HEK293 (cell line): ENCODE measurements around the gene CEP85.

Experiments
- KLF7 ChIP-seq: fragments of 450-650 bp; formaldehyde crosslinking; IDR thresholded peaks from 2 replicates; pipeline ENCODE4 v1.5.1; 2016; ENCODE audit warnings: missing biosample characterization, missing genetic modification characterization, borderline replicate concordance
- REPIN1 ChIP-seq: fragments of 450-650 bp; formaldehyde crosslinking; IDR thresholded peaks from 2 replicates; pipeline ENCODE4 v1.5.1; 2017; ENCODE audit warnings: missing biosample characterization, missing genetic modification characterization, low read depth
- ZBTB21 ChIP-seq: fragments of 450-650 bp; formaldehyde crosslinking; IDR thresholded peaks from 2 replicates; pipeline ENCODE4 v1.5.1; 2017; ENCODE audit warnings: missing biosample characterization, missing genetic modification characterization
- ZNF48 ChIP-seq: fragments of 450-650 bp; formaldehyde crosslinking; IDR thresholded peaks from 2 replicates; pipeline ENCODE4 v1.5.1; 2016; ENCODE audit warnings: missing biosample characterization, missing genetic modification characterization
- ZNF621 ChIP-seq: fragments of 450-650 bp; formaldehyde crosslinking; IDR thresholded peaks from 2 replicates; pipeline ENCODE4 v1.5.1; 2017; ENCODE audit warnings: missing biosample characterization, missing genetic modification characterization
- ZNF626 ChIP-seq: fragments of 450-650 bp; sonication (Bioruptor Pico); formaldehyde crosslinking; IDR thresholded peaks from 2 replicates; pipeline ENCODE4 v1.5.1; 2018; ENCODE audit warnings: missing biosample characterization, missing genetic modification characterization, inconsistent platforms
- TF ChIP-seq, protein P1 (sequence below): fragments of 450-650 bp; formaldehyde crosslinking; IDR thresholded peaks from 2 replicates; pipeline ENCODE4 v1.5.1; 2016; ENCODE audit warnings: missing biosample characterization, missing genetic modification characterization
- TF ChIP-seq, protein P2 (sequence below): fragments of 450-650 bp; formaldehyde crosslinking; IDR thresholded peaks from 2 replicates; pipeline ENCODE4 v1.5.1; 2016; ENCODE audit warnings: missing biosample characterization, missing genetic modification characterization
- TF ChIP-seq, protein P3 (sequence below): fragments of 450-650 bp; formaldehyde crosslinking; IDR thresholded peaks from 2 replicates; pipeline ENCODE4 v1.5.1; 2016; ENCODE audit warnings: missing biosample characterization, missing genetic modification characterization
- TF ChIP-seq, protein P4 (sequence below): fragments of 450-650 bp; formaldehyde crosslinking; IDR thresholded peaks from 2 replicates; pipeline ENCODE4 v1.5.1; 2016; ENCODE audit warnings: missing biosample characterization, missing genetic modification characterization
- TF ChIP-seq, protein P5 (sequence below): fragments of 450-650 bp; formaldehyde crosslinking; IDR thresholded peaks from 2 replicates; pipeline ENCODE4 v1.5.1; 2017; ENCODE audit warnings: missing biosample characterization, missing genetic modification characterization

DNA sequence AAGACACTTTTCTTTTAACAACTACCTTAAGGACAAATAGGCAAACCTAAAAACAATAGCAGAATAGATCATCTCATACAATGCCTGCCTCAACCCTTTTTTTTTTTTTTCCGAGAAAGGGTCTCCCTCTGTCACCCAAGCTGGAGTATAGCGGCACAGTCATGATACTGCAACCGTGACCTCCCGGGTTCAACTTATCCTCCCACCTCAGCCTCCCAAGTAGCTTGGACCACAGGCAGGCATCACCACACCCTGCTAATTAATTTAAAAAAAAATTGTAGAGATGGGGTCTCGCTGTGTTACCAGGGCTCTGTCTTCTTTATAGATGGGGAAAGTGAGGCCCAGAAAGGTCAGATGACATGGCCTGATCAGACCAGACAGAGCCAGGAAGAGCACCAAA, 53.8 kb downstream of the CEP85 start:
- no peak for TF ChIP-seq ZBTB21 (tag by site-specific recombination)
- TF ChIP-seq REPIN1 (tag by site-specific recombination): no peak
- TF ChIP-seq, protein P1, sequence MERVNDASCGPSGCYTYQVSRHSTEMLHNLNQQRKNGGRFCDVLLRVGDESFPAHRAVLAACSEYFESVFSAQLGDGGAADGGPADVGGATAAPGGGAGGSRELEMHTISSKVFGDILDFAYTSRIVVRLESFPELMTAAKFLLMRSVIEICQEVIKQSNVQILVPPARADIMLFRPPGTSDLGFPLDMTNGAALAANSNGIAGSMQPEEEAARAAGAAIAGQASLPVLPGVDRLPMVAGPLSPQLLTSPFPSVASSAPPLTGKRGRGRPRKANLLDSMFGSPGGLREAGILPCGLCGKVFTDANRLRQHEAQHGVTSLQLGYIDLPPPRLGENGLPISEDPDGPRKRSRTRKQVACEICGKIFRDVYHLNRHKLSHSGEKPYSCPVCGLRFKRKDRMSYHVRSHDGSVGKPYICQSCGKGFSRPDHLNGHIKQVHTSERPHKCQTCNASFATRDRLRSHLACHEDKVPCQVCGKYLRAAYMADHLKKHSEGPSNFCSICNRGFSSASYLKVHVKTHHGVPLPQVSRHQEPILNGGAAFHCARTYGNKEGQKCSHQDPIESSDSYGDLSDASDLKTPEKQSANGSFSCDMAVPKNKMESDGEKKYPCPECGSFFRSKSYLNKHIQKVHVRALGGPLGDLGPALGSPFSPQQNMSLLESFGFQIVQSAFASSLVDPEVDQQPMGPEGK: no peak
- TF ChIP-seq, protein P2, sequence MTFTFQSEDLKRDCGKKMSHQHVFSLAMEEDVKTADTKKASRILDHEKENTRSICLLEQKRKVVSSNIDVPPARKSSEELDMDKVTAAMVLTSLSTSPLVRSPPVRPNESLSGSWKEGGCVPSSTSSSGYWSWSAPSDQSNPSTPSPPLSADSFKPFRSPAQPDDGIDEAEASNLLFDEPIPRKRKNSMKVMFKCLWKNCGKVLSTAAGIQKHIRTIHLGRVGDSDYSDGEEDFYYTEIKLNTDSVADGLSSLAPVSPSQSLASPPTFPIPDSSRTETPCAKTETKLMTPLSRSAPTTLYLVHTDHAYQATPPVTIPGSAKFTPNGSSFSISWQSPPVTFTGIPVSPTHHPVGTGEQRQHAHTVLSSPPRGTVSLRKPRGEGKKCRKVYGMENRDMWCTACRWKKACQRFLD (tag by site-specific recombination): no peak
- TF ChIP-seq, protein P3, sequence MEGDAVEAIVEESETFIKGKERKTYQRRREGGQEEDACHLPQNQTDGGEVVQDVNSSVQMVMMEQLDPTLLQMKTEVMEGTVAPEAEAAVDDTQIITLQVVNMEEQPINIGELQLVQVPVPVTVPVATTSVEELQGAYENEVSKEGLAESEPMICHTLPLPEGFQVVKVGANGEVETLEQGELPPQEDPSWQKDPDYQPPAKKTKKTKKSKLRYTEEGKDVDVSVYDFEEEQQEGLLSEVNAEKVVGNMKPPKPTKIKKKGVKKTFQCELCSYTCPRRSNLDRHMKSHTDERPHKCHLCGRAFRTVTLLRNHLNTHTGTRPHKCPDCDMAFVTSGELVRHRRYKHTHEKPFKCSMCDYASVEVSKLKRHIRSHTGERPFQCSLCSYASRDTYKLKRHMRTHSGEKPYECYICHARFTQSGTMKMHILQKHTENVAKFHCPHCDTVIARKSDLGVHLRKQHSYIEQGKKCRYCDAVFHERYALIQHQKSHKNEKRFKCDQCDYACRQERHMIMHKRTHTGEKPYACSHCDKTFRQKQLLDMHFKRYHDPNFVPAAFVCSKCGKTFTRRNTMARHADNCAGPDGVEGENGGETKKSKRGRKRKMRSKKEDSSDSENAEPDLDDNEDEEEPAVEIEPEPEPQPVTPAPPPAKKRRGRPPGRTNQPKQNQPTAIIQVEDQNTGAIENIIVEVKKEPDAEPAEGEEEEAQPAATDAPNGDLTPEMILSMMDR (tag by site-specific recombination): no peak
- TF ChIP-seq, protein P4, sequence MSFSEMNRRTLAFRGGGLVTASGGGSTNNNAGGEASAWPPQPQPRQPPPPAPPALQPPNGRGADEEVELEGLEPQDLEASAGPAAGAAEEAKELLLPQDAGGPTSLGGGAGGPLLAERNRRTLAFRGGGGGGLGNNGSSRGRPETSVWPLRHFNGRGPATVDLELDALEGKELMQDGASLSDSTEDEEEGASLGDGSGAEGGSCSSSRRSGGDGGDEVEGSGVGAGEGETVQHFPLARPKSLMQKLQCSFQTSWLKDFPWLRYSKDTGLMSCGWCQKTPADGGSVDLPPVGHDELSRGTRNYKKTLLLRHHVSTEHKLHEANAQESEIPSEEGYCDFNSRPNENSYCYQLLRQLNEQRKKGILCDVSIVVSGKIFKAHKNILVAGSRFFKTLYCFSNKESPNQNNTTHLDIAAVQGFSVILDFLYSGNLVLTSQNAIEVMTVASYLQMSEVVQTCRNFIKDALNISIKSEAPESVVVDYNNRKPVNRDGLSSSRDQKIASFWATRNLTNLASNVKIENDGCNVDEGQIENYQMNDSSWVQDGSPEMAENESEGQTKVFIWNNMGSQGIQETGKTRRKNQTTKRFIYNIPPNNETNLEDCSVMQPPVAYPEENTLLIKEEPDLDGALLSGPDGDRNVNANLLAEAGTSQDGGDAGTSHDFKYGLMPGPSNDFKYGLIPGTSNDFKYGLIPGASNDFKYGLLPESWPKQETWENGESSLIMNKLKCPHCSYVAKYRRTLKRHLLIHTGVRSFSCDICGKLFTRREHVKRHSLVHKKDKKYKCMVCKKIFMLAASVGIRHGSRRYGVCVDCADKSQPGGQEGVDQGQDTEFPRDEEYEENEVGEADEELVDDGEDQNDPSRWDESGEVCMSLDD (tag by site-specific recombination): no peak
- TF ChIP-seq ZNF621 (tag by site-specific recombination): no peak
- no peak for TF ChIP-seq KLF7
- no peak for TF ChIP-seq ZNF626 (tag by site-specific recombination)
- no peak for TF ChIP-seq ZNF48 (tag by site-specific recombination)
- TF ChIP-seq, protein P5, sequence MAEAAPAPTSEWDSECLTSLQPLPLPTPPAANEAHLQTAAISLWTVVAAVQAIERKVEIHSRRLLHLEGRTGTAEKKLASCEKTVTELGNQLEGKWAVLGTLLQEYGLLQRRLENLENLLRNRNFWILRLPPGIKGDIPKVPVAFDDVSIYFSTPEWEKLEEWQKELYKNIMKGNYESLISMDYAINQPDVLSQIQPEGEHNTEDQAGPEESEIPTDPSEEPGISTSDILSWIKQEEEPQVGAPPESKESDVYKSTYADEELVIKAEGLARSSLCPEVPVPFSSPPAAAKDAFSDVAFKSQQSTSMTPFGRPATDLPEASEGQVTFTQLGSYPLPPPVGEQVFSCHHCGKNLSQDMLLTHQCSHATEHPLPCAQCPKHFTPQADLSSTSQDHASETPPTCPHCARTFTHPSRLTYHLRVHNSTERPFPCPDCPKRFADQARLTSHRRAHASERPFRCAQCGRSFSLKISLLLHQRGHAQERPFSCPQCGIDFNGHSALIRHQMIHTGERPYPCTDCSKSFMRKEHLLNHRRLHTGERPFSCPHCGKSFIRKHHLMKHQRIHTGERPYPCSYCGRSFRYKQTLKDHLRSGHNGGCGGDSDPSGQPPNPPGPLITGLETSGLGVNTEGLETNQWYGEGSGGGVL: no peak
